Daoy (cell line): ENCODE data around the gene MAP3K8. TPM values are rescaled to one million over a fixed set of nuclear protein-coding genes. Genes with fewer than 3 reads are reported as not detected.
"Not testable (repeated sequence)": the region's sequence is repeated elsewhere in the genome, so short reads cannot be mapped to it uniquely, and the experiment has no call there.

Source experiments
- DNase-seq: peaks from one replicate; pipeline ENCODE4 v3.0.0-alpha.2; 2015; ENCODE audit warnings: low read depth
- total RNA-seq: library from RNA; depleted of rRNA; stranded (reverse); fragments of >200 nt; shearing (Covaris generic); gene quantifications from 2 replicates; pipeline ENCODE4 v1.2.3, GENCODE V29; 2014

Gene MAP3K8
- total RNA-seq, 1 experiment from 2014 or later: 2.9 TPM

DNA sequence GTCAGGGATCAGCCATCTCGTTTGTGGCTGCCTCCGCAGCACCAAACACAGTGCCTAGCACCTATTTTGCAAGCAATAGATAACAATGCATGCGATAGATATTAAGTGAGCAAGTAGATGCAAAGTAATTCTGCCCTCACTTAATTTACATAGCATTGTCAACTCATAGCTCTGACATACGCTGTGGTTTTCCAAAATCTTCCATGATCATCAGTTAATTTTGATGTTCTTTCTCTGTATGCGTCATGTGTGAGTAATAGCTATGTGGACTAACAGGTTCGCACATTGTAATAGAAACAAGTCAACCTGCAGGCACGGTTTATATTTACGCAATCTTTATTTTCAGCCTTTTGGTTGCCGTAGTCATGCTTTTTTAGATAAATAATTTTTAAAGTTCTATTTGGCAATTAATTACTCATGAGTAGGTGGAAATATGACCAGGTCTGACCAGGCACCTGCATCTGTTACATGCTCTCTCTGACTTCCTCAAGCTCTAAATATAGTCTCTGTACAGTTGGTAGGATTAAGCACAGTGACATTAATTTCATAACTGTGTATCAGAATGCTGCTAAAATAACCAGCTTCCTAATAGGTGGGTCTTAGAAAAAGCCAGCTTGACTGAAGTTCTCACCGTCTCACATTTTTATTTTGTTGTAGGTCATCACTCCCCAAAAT lies 13.3 kb downstream of the MAP3K8 start:
- DNase-seq: no peak

- DNase-seq: no peak
Observed at GRCh38 chr10:30448092-30448491, 14.1 kb downstream of the MAP3K8 start.

- no peak for DNase-seq
Observed at GRCh38 chr10:30453764-30454527, 20.0 kb downstream of the MAP3K8 start.

- DNase-seq: no peak
Observed at GRCh38 chr10:30454744-30455510, 20.9 kb downstream of the MAP3K8 start.

- DNase-seq: no peak
Observed at GRCh38 chr10:30455816-30456215, 21.8 kb downstream of the MAP3K8 start.

DNA sequence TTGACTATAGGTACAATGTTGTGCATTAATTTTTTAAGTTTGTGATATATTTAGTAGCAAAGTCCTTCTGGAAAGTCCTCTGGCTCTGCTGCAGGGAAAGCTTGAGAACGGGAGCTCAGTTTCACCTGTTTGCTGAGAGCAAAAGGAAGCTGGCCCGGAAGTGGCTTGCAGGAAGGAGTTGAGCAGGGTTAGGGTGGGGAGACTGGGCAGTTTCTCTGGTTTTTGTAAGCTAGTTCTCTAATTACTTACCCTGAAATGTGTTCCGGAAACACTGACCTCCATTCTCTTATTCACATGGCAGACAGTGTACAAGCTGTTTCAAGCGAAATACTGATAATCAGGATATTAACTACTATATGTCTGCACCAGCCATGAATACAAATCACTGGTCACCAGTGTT lies 22.3 kb downstream of the MAP3K8 start:
- no peak for DNase-seq

DNA sequence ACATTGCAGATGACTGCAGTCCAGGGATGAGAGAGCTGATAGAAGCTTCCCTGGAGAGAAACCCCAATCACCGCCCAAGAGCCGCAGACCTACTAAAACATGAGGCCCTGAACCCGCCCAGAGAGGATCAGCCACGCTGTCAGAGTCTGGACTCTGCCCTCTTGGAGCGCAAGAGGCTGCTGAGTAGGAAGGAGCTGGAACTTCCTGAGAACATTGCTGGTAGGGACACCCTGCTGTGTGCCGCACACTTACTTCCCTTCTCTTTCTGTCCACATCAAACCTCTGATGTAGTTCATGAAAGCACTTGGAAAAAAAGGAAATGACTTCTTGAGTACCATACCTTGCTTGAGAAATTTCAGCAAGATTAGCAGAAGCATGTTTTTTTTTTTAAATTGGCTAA lies 25.3 kb downstream of the MAP3K8 start:
- no peak for DNase-seq

- DNase-seq: no peak
Observed at GRCh38 chr10:30460121-30460520, 26.1 kb downstream of the MAP3K8 start.

DNA sequence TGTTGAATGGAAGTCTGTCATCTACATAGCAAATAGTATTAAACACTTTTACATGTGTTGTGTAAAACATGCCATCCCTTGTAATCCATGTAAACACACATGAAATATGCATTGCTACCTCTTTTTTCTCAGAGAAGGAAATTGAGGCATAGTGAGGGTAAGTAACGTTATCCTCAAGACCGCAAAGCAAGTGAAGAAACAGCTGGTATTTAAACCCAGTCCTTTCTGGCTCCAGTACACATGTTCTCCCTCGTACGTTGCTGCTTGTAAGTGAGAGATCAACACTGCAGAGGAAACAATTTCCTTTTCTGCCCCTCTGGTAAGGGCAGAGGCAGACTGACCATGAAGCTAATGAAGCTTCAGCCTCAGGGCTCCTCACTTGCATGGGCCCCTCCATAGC lies 28.5 kb downstream of the MAP3K8 start:
- DNase-seq: no peak

GRCh38 chr10:30463944-30464451 lies 30.0 kb downstream of the MAP3K8 start:
- DNase-seq: no peak

DNA sequence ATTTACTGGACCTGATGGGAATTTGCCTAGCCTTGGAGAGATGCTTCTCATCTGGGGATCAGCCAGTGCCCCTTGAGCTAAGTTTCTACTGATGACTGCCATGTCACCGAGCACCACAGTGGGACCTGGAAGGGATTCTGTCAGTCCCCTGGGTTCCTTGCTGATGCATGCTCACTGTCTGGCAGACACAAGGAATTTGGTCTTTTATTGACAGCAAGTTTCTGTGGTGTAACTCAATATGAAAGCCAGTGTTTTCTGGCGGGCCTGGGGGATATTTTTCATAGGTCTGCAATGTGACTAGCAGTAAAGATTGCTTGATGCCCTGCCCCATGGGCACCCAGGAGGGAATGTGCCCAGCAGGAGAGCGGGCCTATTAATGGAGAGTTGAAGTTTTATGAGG lies 30.7 kb downstream of the MAP3K8 start:
- no peak for DNase-seq

DNA sequence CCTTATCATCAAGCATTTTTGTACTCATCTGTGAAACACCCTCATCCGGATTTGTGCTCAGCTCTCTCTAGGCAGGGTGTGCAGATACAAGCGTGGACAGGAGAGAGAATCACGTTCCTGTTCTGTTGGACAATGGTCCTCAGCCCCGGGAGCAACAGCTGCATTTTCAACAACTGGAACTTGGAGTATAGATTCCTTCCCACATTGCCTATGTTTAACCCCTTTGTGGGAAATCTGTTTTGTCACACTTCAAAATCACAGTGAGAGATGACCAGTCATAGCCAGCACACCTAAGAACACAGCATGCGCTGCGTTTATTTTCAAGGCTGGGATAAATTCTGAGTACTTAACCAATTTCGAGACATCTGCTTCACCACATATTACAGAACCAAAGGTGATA lies 32.5 kb downstream of the MAP3K8 start:
- DNase-seq: no peak

- DNase-seq: no peak
Observed at GRCh38 chr10:30467651-30468338, 33.8 kb downstream of the MAP3K8 start.

- DNase-seq: no peak
Observed at GRCh38 chr10:30472414-30473155, 38.6 kb downstream of the MAP3K8 start.

DNA sequence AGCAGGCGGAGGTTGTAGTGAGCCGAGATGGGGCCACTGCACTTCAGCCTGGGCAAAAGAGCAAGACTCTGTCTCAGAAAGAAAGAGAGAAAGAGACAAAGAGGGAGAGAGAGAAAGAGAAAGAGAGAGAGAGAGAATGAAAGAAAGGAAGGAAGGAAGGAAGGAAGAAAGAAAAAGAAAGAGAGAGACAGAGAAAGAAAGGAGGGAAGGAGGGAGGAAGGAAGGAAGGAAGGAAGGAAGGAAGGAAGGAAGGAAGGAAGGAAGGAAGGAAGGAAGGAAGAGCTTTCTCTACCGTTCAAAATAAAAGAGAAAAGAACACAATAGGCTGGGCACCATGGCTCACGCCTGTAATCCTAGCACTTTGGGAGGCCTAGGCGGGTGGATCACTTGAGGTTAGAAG lies 41.5 kb downstream of the MAP3K8 start:
- not testable (repeated sequence) for DNase-seq

DNA sequence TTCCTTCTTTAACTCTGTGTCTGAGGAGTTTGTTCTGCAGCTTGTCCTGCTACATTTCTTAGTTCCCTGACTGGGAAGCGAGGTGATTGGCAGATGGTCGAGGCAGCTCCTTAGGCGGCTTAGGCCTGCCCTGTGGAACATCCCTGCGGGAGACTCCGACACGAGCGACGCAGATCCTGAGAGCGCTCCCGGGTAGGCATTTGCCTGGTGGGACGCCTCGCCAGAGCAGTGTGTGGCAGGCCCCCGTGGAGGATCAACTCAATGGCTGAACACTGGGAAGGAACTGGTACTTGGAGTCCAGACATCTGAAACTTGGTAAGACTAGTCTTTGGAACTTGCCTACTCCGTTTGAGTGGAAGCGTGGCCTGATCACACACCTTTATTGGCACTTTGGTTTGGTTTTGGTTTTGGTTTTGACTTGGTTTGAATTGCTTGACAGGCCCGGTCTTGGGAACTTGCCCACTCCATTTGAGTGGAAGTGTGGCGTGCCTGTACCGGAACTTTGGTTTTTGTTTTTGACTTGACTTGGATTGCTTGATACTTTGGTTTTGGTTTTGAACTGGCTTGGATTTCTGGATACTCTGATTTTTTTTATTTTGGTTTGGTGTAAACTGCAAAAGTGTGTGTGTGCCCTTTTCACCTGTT lies 42.6 kb downstream of the MAP3K8 start:
- no peak for DNase-seq

DNA sequence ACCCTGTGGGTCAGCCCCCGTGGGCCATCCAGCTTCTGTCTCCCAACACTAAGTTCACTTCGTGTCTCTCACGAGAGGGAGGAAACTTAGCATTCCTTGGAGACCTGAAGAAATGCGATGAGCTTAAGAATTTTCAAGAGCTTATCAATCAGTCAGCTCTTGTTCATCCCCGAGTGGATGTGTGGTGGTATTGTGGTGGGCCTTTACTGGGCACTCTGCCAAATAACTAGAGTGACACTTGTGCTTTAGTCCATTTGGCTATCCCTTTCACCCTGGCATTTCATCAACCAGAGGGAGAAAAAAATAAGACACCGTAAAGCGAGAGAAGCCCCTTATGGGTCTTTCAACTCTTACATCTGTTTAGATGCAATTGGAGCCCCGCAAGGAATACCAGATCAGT lies 45.5 kb downstream of the MAP3K8 start:
- DNase-seq: not testable (repeated sequence)

DNA sequence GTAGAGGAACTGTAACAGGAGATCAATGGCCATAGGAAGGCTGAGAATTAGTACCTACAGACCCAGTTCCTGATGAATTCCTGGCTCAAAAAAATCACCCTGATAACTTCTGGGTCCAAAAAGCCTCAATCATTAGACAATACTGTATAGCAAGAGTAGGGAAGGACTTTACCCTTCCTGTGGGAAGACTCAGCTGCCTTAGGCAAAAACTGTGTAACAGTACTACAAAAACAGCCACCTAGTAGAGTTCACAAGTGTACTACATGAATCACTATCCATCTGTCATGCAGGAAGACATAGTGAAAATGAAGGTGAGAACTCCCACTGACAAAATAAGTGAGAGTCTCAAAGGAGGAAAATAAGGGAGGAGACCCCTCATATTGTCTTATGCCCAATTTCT lies 47.6 kb downstream of the MAP3K8 start:
- DNase-seq: no peak

- DNase-seq: no peak
Observed at GRCh38 chr10:30488316-30488715, 54.3 kb downstream of the MAP3K8 start.

DNA sequence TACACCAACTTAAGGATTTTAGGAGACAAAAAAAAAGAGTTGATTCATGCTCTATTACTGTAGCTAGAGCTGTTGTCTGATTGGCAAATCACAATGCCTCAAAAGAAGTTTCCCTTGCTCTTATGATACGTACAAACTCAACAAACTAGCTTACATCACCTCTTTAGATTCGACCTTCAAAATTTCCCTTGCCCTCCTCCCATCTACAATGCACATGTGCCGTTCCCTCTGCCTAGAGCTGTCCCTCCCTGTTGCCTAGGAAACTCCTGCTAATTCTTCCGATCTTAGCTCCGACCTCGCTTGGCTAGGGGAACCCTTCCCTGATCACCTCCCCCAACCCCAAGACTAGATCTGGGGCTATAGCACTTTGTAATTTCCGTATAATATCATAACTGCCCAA lies 55.4 kb downstream of the MAP3K8 start:
- DNase-seq: no peak
